KMS-11 (cell line): ENCODE measurements around the gene CALML6.

ENCODE experiments used
- H2AFZ ChIP-seq: fragments of 200-600 bp; sonication (generic); 2 replicates; pipeline ENCODE4 v1.6.1; 2016; ENCODE audit warnings: antibody characterized with exemption, mixed run types, low read depth
- H3K27ac ChIP-seq: fragments of 200-600 bp; sonication (generic); 2 replicates; pipeline ENCODE4 v1.6.1; 2016; ENCODE audit warnings: mild to moderate bottlenecking, mixed run types
- H3K27me3 ChIP-seq: fragments of 200-600 bp; sonication (generic); 2 replicates; pipeline ENCODE4 v1.6.1; 2017; ENCODE audit warnings: mild to moderate bottlenecking, low read depth, mixed run types, moderate library complexity; ENCODE audit not compliant: insufficient read depth
- H3K36me3 ChIP-seq: fragments of 200-600 bp; sonication (generic); 2 replicates; pipeline ENCODE4 v1.6.1; 2017; ENCODE audit warnings: mild to moderate bottlenecking, mixed run types; ENCODE audit not compliant: insufficient read depth
- H3K4me1 ChIP-seq: fragments of 200-600 bp; sonication (generic); 2 replicates; pipeline ENCODE4 v1.6.1; 2016; ENCODE audit warnings: mild to moderate bottlenecking, low read depth, mixed run types; ENCODE audit not compliant: poor library complexity, severe bottlenecking
- H3K4me2 ChIP-seq: fragments of 200-600 bp; sonication (generic); 2 replicates; pipeline ENCODE4 v1.7.0; 2016; ENCODE audit warnings: mild to moderate bottlenecking, mixed run types
- H3K4me3 ChIP-seq: fragments of 200-600 bp; sonication (generic); IDR thresholded peaks from 2 replicates; pipeline ENCODE4 v1.6.1; 2017; ENCODE audit warnings: low read depth, low read length, mixed read lengths; ENCODE audit not compliant: insufficient read depth
- H3K79me2 ChIP-seq: fragments of 200-600 bp; sonication (generic); 2 replicates; pipeline ENCODE4 v1.6.1; 2016; ENCODE audit warnings: low read depth, mixed run types; ENCODE audit not compliant: insufficient read depth
- H3K9ac ChIP-seq: fragments of 200-600 bp; sonication (generic); 2 replicates; pipeline ENCODE4 v1.6.1; 2016; ENCODE audit warnings: mild to moderate bottlenecking, mixed run types
- H4K20me1 ChIP-seq: fragments of 200-600 bp; sonication (generic); 2 replicates; pipeline ENCODE4 v1.6.1; 2016; ENCODE audit warnings: mild to moderate bottlenecking, mixed run types; ENCODE audit not compliant: insufficient read depth
- TF ChIP-seq, protein P1 (sequence below): fragments of 200-600 bp; sonication (generic); conservative IDR thresholded peaks from 2 replicates; pipeline ENCODE4 v1.6.1; 2017; ENCODE audit warnings: low read depth, mild to moderate bottlenecking, antibody characterized with exemption, low read length, moderate library complexity, mixed read lengths

CALML6 gene

GRCh38 chr1:1925437-1926345, 10.6 kb downstream of the CALML6 start:
- no peaks in the 10 kb centered on the region for H3K79me2 ChIP-seq
- peaks cover 64% of the 10 kb centered on the region for H3K27me3 ChIP-seq
- no peak overlapping the region for H3K4me2 ChIP-seq
- no peak overlapping the region for H2AFZ ChIP-seq
- H3K36me3 ChIP-seq = no peaks in the 10 kb centered on the region
- no peak overlapping the region for H3K4me3 ChIP-seq
- no peak overlapping the region for H3K27ac ChIP-seq
- no peak overlapping the region for H3K9ac ChIP-seq
- H4K20me1 ChIP-seq = no peaks in the 10 kb centered on the region
- no peaks in the 10 kb centered on the region for H3K4me1 ChIP-seq
- TF ChIP-seq, protein P1, sequence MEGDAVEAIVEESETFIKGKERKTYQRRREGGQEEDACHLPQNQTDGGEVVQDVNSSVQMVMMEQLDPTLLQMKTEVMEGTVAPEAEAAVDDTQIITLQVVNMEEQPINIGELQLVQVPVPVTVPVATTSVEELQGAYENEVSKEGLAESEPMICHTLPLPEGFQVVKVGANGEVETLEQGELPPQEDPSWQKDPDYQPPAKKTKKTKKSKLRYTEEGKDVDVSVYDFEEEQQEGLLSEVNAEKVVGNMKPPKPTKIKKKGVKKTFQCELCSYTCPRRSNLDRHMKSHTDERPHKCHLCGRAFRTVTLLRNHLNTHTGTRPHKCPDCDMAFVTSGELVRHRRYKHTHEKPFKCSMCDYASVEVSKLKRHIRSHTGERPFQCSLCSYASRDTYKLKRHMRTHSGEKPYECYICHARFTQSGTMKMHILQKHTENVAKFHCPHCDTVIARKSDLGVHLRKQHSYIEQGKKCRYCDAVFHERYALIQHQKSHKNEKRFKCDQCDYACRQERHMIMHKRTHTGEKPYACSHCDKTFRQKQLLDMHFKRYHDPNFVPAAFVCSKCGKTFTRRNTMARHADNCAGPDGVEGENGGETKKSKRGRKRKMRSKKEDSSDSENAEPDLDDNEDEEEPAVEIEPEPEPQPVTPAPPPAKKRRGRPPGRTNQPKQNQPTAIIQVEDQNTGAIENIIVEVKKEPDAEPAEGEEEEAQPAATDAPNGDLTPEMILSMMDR = no peak

- Histone ChIP-seq H3K4me3 (no peak overlapping the region), H4K20me1 (no peaks in the 10 kb centered on the region), H3K4me2 (no peak overlapping the region), H3K27ac (no peak overlapping the region), H2AFZ (no peak overlapping the region), H3K4me1 (no peaks in the 10 kb centered on the region), H3K27me3 (peaks cover 66% of the 10 kb centered on the region), H3K36me3 (no peaks in the 10 kb centered on the region), H3K9ac (no peak overlapping the region), H3K79me2 (no peaks in the 10 kb centered on the region)
- TF ChIP-seq, protein P1 = no peak
Observed at GRCh38 chr1:1926346-1926811, 11.3 kb downstream of the CALML6 start.

DNA sequence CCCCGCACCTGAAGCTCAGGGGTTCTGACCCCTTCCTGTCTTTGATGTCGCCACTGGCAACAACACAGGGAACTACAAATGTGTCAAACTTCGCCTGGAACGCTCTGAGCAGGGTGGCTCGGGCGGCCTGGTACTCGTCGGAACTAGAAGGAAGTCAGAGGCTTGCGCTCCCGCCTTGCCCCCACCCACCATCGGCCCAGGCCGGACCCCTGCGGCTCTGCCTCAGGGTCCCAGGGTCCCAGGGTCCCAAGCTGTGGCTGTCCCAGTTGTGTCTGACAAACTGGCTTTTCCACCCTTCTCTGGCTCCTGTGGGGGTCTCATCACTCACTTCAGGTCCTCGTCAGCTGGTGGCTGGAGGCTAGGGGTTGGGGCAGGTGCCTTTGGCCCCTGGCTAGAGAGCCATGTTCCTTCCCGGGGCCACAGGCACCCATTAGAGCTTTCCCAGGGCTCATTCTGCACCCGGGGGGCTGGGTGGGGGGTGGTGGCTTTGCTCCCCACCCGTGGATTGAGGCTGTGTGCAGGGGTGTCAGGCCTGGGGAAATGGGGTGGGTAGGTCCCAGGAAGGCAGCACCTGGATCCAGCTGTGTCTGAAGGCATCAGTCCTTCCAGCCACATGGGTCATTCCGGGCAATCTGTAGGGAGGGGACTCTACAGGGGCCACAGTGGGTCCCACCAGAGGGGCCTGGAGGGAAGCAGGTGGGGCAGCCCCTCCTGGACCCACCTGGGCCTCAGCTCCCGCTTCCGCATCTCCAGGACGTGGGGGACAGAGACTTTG, 12.0 kb downstream of the CALML6 start:
- H3K4me1 ChIP-seq = no peaks in the 10 kb centered on the region
- no peak overlapping the region for H3K27ac ChIP-seq
- no peak overlapping the region for H3K9ac ChIP-seq
- TF ChIP-seq, protein P1 = no peak
- peaks cover 60% of the 10 kb centered on the region for H3K27me3 ChIP-seq
- H4K20me1 ChIP-seq = no peaks in the 10 kb centered on the region
- no peak overlapping the region for H3K4me3 ChIP-seq
- H3K4me2 ChIP-seq = no peak overlapping the region
- H3K79me2 ChIP-seq = no peaks in the 10 kb centered on the region
- H2AFZ ChIP-seq = no peak overlapping the region
- H3K36me3 ChIP-seq = no peaks in the 10 kb centered on the region

DNA sequence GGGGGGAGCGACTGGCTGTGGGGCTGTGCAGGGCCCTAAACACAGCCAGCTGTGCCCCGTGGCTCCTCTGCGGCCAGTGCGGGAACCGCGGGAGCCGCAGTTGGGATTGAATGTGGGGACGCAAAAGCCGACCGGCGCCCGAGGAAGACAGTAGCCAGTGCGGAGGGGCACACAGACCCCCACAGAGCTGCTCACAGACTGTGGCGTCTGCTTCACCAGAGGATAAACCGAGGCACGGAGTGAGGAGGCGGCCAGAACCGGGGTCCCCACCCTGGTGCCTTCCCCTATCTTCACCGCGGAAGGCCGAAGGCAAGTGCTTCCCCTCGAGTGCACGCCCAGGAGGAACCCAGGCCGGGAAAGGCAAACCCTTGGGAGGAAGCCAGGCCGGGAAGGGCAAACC, 12.7 kb downstream of the CALML6 start:
- H3K27me3 ChIP-seq = peaks cover 61% of the 10 kb centered on the region
- no peaks in the 10 kb centered on the region for H3K79me2 ChIP-seq
- no peak overlapping the region for H3K4me3 ChIP-seq
- no peak overlapping the region for H3K27ac ChIP-seq
- no peak overlapping the region for H3K9ac ChIP-seq
- TF ChIP-seq, protein P1 = no peak
- no peaks in the 10 kb centered on the region for H4K20me1 ChIP-seq
- H3K36me3 ChIP-seq = no peaks in the 10 kb centered on the region
- no peak overlapping the region for H3K4me2 ChIP-seq
- H3K4me1 ChIP-seq = no peaks in the 10 kb centered on the region
- H2AFZ ChIP-seq = no peak overlapping the region
